NCI-H526 treated with DMSO at 0.1 percent for 48 hours (cell line): ENCODE results near the gene CMTM7.

Experiments used
- DNase-seq: peaks from one replicate; lab custom pipeline; 2025; lab: John Stamatoyannopoulos, UW

CMTM7 gene

GRCh38 chr3:32492684-32493436 lies 101.2 kb downstream of the CMTM7 start:
- no peak for DNase-seq

- DNase-seq: no peak
Observed at GRCh38 chr3:32493437-32494414, 102.1 kb downstream of the CMTM7 start.

GRCh38 chr3:32495085-32495484 lies 103.4 kb downstream of the CMTM7 start:
- peak; percentile 13 for DNase-seq

GRCh38 chr3:32495609-32496008 lies 104.0 kb downstream of the CMTM7 start:
- peak; percentile 9 for DNase-seq

GRCh38 chr3:32498252-32498651 lies 106.6 kb downstream of the CMTM7 start:
- peak; percentile 16 for DNase-seq

GRCh38 chr3:32498992-32499391 lies 107.3 kb downstream of the CMTM7 start:
- DNase-seq: peak; percentile 64

- DNase-seq: peak; percentile 37
Observed at GRCh38 chr3:32499585-32499984, 107.9 kb downstream of the CMTM7 start.

GRCh38 chr3:32500231-32500630 lies 108.6 kb downstream of the CMTM7 start:
- DNase-seq: no peak

- DNase-seq: peak; percentile 43
Observed at GRCh38 chr3:32500880-32501782, 109.5 kb downstream of the CMTM7 start.

GRCh38 chr3:32501783-32502117 lies 110.1 kb downstream of the CMTM7 start:
- DNase-seq: peak; percentile 61

GRCh38 chr3:32502118-32502945 lies 110.7 kb downstream of the CMTM7 start, which contains the start of gene CMTM6:
Gene CMTM6 (minus strand): TSS chr3:32502852. CDS start chr3:32502745, 107 bp downstream.
- peak; percentile 74 for DNase-seq

GRCh38 chr3:32502946-32503286 lies 111.3 kb downstream of the CMTM7 start:
- DNase-seq: no peak
